HG02623 (cell line): Measurements from ENCODE around the gene LSM8.
"Not testable (repeated sequence)": the region's sequence is repeated elsewhere in the genome, so short reads cannot be mapped to it uniquely, and the experiment has no call there.

Experiments
- ATAC-seq: cut with Tn5 transposase; IDR thresholded peaks from one replicate; pipeline ENCODE4 v1.9.1; 2021; ENCODE audit warnings: moderate library complexity; ENCODE audit not compliant: unreplicated experiment

LSM8 gene

DNA sequence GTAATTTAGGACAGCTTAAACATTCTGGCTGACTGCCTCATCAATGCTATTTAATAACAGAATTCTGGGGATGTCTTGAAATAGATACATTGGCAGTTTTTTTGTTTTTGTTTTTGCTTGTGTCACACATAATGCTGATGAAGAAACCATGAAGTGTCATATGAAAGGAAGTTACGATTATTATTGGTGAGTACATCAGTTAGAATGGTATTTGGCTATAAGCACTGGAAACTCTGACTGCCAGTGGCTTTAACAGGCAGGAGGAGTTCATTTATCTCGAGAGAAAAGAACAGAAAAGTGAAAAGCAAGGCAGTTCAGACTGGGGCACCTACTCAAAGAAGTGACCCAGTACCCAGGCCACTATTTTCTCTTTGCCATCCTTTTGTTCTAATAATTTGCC is 18.1 kb downstream of the LSM8 start:
- no peak for ATAC-seq

DNA sequence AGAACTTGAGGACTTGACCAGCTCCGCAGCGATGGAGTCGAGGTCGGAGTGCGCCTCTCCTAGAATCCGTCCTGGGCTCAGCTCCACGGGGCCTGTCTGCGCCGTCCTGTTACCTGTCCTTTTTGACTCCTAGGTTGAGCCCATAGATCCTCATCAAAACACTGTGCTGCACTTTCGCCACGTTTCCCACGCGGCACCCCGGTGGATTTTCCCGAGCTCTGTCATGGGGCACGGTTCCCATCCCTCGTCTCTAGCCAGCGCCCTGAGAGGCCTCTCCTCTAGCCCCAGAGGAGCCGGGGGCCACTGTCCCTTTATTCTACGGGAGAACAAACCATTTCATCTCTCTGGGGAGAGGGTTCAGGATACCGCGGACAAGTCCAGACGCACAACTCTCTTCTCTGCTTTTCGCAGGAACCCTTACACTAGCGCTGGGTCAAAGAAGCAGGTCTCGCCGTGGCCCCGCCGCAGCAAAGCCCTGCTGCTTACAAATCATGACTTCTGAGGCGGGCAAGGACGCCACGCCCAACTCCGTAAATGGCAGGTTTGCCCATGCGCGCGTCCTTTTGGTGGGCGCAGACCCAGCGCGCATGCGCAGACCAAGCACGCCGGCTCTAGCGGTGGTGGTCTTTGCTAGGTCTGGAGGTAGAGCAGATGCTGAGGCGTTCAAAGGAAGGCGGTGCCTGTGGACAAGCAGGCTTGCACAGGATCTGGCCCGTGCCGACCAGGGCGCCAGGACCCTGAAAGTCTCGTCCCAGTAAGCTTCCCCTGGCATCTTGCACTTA is 30.3 kb downstream of the LSM8 start:
- ATAC-seq: peak; percentile 94

DNA sequence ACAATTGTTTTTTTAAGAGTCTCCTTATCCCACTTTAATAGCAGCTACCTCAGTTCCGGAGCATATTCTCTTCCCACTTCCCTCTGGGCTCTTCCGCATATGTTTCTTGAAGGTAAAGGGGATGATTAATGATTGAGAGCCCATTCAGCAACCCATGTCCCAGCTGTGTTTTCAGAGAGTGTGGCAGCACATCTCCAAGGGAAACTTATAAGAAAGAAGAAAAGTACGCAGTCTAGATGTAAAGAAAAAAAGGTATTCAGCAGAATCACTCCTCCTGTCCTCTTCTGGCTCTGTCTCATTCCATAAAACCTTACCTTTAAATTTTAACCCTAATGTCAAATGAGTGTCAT is 30.8 kb downstream of the LSM8 start:
- peak; percentile 7 for ATAC-seq

DNA sequence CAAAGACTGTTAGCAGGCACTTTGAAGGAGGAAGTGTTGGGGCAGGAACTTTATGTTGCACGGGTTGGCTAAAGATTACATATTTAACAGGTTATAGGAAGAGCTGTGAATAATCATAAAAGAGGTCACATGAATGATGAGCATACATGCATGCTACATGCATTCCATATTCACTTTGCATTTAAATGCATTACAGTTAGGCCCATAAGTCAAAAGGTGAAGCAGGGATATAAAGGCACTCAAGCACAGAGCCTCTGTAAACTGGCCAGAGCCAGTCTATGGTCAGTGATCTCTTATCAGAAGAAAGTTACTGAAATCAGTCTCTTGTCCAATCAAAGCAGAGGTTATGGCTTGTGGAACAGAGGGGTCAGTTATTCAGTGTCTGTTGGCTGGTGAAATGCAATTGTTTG is 33.3 kb downstream of the LSM8 start:
- no peak for ATAC-seq

DNA sequence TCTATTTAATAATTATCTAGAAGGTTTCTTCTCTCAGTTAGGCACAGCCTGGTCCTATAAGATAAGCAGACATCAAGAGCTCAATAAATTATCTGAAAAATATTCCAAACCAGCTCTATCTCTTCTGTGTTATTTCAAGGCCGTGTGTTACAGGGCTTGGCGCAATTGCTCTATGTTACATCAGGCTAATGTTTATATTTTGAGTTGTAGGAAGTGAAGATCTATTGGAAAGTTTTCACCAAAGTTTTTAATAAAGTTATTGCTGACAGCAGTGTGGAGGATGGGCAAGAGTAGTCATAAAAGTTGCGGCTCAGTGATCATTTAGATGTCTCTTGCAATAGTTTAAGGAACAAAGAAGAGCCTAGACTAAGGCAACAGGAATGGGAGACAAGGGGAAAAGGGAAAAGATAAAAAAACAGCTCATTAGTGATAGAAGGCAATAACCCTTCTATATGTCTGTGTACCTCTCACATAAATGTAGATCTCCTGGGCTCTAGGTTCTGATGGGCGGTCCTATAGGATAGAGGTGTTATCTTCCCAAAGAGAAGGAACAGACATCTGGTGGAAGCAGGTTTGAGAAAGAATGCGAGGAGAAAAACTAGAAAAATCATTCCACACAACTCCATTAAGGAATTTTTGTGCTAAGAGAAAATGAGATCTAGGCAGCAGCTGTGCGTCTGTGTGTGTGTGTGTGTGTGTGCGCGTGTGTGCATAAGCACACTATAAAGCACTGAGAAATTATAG is 34.6 kb downstream of the LSM8 start:
- no peak for ATAC-seq

DNA sequence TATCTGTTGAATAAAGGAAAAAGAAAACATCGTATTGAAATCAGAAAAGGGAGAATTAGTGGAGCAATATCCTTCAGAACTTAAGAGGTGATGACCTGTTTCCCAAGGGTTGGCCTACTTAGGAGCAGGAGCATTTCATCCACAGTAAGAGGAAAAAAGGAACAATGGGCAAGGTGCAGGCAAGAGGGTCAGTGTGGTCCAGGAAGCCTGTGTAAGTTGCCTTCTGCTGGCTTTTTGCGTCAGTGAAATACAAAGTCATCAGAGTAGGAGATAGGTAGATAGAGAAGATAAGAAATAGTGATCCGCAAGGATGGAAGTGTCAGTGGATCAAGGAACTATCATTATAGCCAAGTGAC is 35.2 kb downstream of the LSM8 start:
- ATAC-seq: no peak

DNA sequence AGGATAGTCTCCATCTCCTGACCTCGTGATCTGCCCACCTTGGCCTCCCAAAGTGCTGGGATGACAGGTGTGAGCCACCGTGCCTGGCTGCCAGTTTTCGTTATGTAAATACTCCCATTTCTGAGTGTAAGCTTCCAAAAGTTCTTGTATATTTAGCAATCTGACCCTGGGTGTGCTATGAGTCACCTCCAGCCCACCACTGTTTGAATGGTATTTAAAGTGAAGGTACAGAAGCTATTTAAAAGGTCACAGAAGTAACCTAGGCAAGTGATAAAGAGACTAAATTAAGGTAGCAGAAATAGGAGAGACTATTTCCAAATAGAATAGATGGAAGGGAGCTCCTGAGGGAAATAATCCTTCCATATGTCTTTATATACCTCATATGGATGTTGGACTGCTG is 36.6 kb downstream of the LSM8 start:
- ATAC-seq: no peak

DNA sequence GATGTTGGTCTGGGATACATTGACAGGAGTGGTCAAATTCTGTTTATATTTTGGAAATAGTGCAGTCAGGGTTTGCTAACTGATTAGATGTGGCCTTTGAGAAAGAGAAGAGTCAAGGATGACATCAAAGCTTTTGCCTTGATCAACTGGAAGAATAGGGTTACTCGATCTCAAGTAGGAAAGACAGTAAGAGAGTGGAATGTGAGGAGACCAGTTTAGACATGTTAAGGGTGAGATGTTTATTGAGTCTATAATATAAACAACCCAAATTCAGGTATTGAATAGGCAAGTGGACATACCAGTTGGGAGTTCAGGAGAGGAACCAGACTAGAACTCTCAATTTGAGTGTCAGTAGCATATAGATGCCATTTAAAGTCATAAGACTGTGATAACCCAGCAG is 38.6 kb downstream of the LSM8 start:
- ATAC-seq: no peak

DNA sequence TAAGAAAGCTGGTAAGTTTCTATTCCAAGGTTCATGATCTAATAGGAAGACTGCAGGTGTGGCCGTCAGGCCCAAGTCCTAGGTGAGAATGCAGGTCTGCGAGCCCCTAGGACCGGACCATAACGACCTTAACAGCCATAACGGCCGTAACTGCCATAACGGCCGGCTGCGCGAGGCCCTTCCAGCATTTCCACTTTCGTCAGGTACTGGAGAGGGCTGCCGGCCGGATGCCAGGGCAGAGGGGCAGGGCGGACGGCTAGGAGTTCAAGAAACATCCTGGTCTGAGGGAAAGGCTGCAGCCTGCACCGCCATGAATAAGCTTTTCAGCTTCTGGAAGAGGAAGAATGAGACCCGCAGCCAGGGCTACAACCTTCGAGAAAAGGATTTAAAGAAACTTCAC is 40.6 kb downstream of the LSM8 start, which contains the start of gene ANKRD7:
TSS of gene ANKRD7 (plus strand) at position 184 of the 400 bp plus-strand sequence. CDS start at position 311, 127 bp downstream.
- no peak for ATAC-seq

DNA sequence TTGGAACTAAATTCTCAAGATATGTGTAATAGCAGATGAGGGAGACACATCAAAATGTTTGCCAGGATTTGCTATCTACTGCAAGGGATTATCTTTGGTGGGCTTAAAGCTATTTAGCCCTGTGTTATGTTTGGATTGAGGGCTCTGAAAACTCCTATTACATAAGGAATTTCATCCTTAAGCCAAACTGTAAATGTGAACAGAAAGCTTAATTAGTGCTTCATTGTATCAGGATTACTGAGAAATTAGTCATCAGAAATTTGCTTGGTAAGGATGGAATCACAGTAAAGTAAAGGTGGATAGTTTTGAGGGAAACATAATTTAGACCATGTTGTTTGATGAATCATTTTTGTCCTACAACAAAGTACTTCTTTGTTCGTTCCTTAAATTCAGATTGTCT is 48.9 kb downstream of the LSM8 start:
- ATAC-seq: no peak

DNA sequence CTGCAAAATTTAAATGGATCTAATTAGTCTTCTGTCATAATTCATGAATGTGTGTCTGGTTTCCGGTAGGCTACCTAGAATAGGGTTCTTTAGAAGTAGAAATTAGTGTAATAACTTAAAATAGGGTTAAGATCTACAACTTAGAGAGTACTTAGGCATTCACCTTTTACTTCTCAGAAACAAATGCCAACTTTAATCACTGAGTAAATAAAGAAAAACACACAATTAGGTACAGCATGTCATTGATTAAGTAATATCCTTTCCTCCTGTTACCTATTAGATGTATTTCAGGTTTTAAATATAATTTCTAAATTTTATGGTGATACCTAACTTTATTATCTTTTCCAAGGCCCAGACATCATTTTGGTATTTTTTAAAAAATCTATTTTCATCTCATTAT is 49.8 kb downstream of the LSM8 start:
- no peak for ATAC-seq

DNA sequence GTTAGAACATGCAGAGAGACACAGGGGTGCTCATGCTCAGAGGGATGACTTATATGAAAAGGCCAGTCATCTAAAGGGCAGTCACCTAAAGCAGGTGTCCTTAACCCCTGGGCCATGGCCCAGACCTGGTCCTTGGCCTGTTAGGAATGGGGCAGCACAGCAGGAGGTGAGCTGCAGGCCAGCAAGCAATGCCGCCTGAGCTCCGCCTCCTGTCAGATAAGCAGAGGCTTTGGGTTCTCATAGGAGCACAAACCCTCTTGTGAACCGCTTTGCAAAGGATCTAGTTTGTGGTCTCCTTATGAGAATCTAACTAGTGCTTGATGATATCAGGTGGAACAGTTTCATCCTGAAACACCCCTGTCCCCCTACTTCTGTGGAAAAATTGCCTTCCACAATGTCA is 55.0 kb downstream of the LSM8 start:
- no peak for ATAC-seq

DNA sequence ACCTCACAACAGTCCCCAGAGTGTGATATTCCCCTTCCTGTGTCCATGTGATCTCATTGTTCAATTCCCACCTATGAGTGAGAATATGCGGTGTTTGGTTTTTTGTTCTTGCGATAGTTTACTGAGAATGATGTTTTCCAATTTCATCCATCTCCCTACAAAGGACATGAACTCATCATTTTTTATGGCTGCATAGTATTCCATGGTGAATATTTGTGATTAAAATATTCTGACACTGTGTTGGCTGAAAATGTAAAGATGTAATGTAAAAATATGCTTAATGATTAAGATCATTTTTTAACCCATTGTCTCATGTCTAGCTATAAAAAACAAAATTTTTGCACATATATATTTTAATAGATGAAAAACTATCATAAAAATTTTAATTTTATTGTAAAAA is 56.4 kb downstream of the LSM8 start:
- not testable (repeated sequence) for ATAC-seq
